Endothelial cell (in vitro differentiated cells): ENCODE measurements around the gene YPEL3. TPM values are rescaled to one million over a fixed set of nuclear protein-coding genes. Genes with fewer than 3 reads are reported as not detected.

ENCODE experiments used
- DNase-seq: peaks from one replicate; pipeline ENCODE4 v3.0.0; 2021; ENCODE audit warnings: low spot score
- H3K27ac Mint-ChIP-seq: one replicate; pipeline ENCODE4 v1.8.0; 2021; ENCODE audit warnings: mixed read lengths, inconsistent platforms; ENCODE audit not compliant: unreplicated experiment
- H3K27me3 Mint-ChIP-seq: one replicate; pipeline ENCODE4 v1.8.0; 2021; ENCODE audit warnings: mild to moderate bottlenecking, moderate library complexity, mixed read lengths, inconsistent platforms; ENCODE audit not compliant: unreplicated experiment
- H3K36me3 Mint-ChIP-seq: one replicate; pipeline ENCODE4 v1.8.0; 2021; ENCODE audit warnings: mild to moderate bottlenecking, low read depth, mixed read lengths, inconsistent platforms; ENCODE audit not compliant: unreplicated experiment
- H3K4me1 Mint-ChIP-seq: one replicate; pipeline ENCODE4 v1.8.0; 2021; ENCODE audit warnings: mild to moderate bottlenecking, mixed read lengths, inconsistent platforms; ENCODE audit not compliant: unreplicated experiment
- H3K4me3 Mint-ChIP-seq: one replicate; pipeline ENCODE4 v1.8.0; 2021; ENCODE audit warnings: mild to moderate bottlenecking, mixed read lengths, inconsistent platforms; ENCODE audit not compliant: unreplicated experiment
- H3K9me3 Mint-ChIP-seq: one replicate; pipeline ENCODE4 v1.8.0; 2021; ENCODE audit warnings: mixed read lengths, inconsistent platforms; ENCODE audit not compliant: unreplicated experiment
- CTCF ChIP-seq: fragments of 200-600 bp; sonication (generic); IDR thresholded peaks from one replicate; pipeline ENCODE4 v1.5.0; 2021; ENCODE audit warnings: antibody characterized with exemption; ENCODE audit not compliant: unreplicated experiment
- total RNA-seq: library from RNA; stranded (reverse); fragmentation: NEBNext Ultra II Directional; extraction: Animal tissue kit (Norgen Biotek cat#: 25700); gene quantifications from one replicate; pipeline ENCODE4 v1.2.1, GENCODE V29; 2021; ENCODE audit not compliant: unreplicated experiment

The YPEL3 gene
- total RNA-seq, 1 donor from 2014 or later, result 45.9 TPM

GRCh38 chr16:30108059-30108850, 12.2 kb upstream of the YPEL3 start:
- TF ChIP-seq CTCF, result no peak
- H3K36me3 Mint-ChIP-seq, result peaks cover 46% of the 10 kb centered on the region
- H3K4me1 Mint-ChIP-seq, result peaks cover 14% of the 10 kb centered on the region
- H3K4me3 Mint-ChIP-seq, result peak overlapping the region; percentile 21
- DNase-seq, result no peak
- H3K9me3 Mint-ChIP-seq, result no peaks in the 10 kb centered on the region
- peaks cover 5% of the 10 kb centered on the region for H3K27me3 Mint-ChIP-seq
- no peak overlapping the region for H3K27ac Mint-ChIP-seq

- Mint-ChIP-seq H3K36me3 (peaks cover 39% of the 10 kb centered on the region), H3K4me3 (peak overlapping the region; percentile 66), H3K4me1 (peaks cover 14% of the 10 kb centered on the region), H3K27me3 (peaks cover 1% of the 10 kb centered on the region), H3K9me3 (no peaks in the 10 kb centered on the region), H3K27ac (peak overlapping the region; percentile 10)
- DNase-seq, result no peak
- no peak for TF ChIP-seq CTCF
Measured at GRCh38 chr16:30104492-30104891, 8.5 kb upstream of the YPEL3 start.

- DNase-seq, result no peak
- Mint-ChIP-seq H3K36me3 (peaks cover 41% of the 10 kb centered on the region), H3K9me3 (no peaks in the 10 kb centered on the region), H3K4me3 (peak overlapping the region; percentile 66), H3K27ac (peak overlapping the region; percentile 55), H3K27me3 (peaks cover 1% of the 10 kb centered on the region), H3K4me1 (peaks cover 14% of the 10 kb centered on the region)
- TF ChIP-seq CTCF, result no peak
Measured at GRCh38 chr16:30104090-30104489, 8.1 kb upstream of the YPEL3 start.

- Mint-ChIP-seq H3K27ac (peak overlapping the region; percentile 78), H3K27me3 (peaks cover 12% of the 10 kb centered on the region), H3K4me1 (peaks cover 19% of the 10 kb centered on the region), H3K4me3 (peak overlapping the region; percentile 85), H3K9me3 (peaks cover 19% of the 10 kb centered on the region), H3K36me3 (peaks cover 34% of the 10 kb centered on the region)
- DNase-seq, result no peak
- no peak for TF ChIP-seq CTCF
Measured at GRCh38 chr16:30096862-30097563, 1.0 kb upstream of the YPEL3 start.
